ENCODE results near the gene CD40. TPM values are rescaled to one million over a fixed set of nuclear protein-coding genes. Genes with fewer than 3 reads are reported as not detected.

CD40 gene
- total RNA-seq, 3 donors from 2014 or later, result 11.7 to 21.6 (median 17.0) TPM

DNA sequence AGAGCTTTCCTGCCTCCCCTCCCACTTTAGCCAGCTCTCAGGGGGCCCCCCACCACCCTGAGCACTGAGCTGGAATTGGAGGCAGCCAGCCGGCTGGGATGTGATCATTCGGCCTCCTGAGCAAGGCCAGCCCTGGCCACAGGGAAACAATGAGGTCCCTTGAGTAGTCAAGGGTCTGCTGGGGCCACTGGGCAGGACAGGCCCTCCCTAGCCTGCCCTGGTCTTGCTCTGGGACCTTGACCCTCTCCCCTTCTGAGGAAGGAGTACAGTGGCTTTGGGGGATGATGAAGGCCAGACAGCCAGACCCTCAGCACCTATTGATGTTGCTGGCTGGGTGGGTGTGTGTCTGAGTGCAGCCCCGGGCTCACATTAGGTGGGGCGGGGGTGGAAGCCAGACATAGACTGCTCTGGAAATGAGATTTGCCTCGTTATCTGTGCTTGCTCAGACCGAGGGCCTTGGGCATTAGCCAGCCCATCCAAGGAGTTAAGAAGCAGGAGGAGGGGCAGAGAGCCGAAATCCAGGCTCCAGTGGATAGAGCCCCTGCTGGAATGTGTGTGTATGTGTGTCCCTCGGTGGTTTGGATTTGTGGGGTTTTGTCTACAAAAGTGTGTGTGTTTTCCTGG, 21.3 kb downstream of the CD40 start:
- Histone ChIP-seq H3K36me3 (no peaks in the 10 kb centered on the region), H3K9me3 (no peaks in the 10 kb centered on the region), H3K27me3 (peaks cover 0 to 41% of the 10 kb centered on the region in 2 donors), H3K27ac (peak overlapping the region; percentile 36 to 54), H3K4me1 (no peaks in the 10 kb centered on the region), H3K4me3 (no peak overlapping the region)
- DNase-seq (ENCODE audit: low spot score in 2 of 2), result no peak
- intact Hi-C loops (cut with DNase I; ENCODE audit: low total_unique reads), result no loop called here
- TF ChIP-seq, protein P1, sequence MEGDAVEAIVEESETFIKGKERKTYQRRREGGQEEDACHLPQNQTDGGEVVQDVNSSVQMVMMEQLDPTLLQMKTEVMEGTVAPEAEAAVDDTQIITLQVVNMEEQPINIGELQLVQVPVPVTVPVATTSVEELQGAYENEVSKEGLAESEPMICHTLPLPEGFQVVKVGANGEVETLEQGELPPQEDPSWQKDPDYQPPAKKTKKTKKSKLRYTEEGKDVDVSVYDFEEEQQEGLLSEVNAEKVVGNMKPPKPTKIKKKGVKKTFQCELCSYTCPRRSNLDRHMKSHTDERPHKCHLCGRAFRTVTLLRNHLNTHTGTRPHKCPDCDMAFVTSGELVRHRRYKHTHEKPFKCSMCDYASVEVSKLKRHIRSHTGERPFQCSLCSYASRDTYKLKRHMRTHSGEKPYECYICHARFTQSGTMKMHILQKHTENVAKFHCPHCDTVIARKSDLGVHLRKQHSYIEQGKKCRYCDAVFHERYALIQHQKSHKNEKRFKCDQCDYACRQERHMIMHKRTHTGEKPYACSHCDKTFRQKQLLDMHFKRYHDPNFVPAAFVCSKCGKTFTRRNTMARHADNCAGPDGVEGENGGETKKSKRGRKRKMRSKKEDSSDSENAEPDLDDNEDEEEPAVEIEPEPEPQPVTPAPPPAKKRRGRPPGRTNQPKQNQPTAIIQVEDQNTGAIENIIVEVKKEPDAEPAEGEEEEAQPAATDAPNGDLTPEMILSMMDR (IDR thresholded peaks at IDR 0.05), result no peak

DNA sequence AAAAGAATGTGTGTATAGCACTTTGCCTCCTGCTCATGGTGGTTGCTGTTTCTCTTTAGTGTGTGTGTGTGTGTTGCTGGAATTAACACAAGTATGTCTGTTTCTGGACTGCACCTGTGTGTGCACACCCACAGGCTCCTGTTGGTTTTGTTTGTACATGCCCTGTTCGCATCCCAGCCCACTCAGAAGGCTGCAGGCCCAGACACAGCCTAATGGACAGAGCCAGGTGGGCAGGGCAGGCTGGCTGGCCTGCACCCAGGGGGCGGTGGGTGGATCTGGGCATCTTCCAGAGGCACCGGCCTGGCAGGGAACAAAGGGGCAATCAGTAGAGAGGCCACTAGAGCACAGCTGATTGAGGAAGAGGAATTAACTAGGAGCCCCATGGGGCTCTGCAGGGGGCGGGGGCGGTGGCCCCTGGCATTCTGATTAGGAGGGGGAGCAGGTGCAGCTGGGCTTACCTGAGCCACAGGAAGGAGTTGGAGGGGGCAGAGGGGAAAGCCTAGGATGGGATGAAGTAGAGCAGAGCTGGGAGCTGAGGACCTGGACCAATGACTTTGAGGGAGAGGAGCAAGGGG, 21.9 kb downstream of the CD40 start:
- Histone ChIP-seq H3K27me3 (peaks cover 0 to 41% of the 10 kb centered on the region in 2 donors), H3K4me3 (no peak overlapping the region), H3K36me3 (no peaks in the 10 kb centered on the region), H3K4me1 (no peaks in the 10 kb centered on the region), H3K9me3 (no peaks in the 10 kb centered on the region), H3K27ac (peak overlapping the region; percentile 36 to 54)
- TF ChIP-seq POLR2AphosphoS5 (IDR thresholded peaks at IDR 0.05) (no peak), POLR2A (IDR thresholded peaks at IDR 0.05) (no peak)
- TF ChIP-seq, protein P1 (IDR thresholded peaks at IDR 0.05), result no peak
- DNase-seq (ENCODE audit: low spot score in 2 of 2), result peak in 1 of 2 donors; percentile 80
- intact Hi-C loops (cut with DNase I; ENCODE audit: low total_unique reads), result no loop called here

DNA sequence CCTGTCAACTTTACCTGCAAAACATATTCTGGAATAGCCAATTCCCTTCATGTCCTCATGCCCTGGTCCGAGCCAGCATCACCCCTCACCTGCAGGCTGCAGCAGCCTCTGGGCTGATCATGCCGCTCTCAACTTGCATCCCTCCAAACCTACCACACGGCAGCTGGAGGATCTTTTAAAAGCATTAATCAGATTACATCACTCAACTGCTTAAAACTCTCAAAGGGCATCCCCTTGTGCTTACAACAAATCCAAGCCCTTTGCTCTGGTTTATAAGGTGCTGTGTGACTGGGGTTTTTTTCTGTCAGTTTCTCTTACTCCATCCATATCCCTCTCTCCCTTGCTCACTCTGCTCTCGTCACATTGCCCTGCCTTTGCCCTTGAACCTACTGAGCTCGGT, 24.0 kb downstream of the CD40 start:
- intact Hi-C loops (cut with DNase I; ENCODE audit: low total_unique reads), result no loop called here
- Histone ChIP-seq H3K4me1 (no peaks in the 10 kb centered on the region), H3K4me3 (no peak overlapping the region), H3K36me3 (no peaks in the 10 kb centered on the region), H3K9me3 (no peaks in the 10 kb centered on the region), H3K27ac (no peak overlapping the region), H3K27me3 (peaks cover 0 to 41% of the 10 kb centered on the region in 2 donors)
- DNase-seq (ENCODE audit: low spot score in 2 of 2), result no peak
- TF ChIP-seq POLR2AphosphoS5 (IDR thresholded peaks at IDR 0.05), result no peak
- TF ChIP-seq POLR2A (IDR thresholded peaks at IDR 0.05), result no peak
- TF ChIP-seq, protein P1 (IDR thresholded peaks at IDR 0.05), result no peak

DNA sequence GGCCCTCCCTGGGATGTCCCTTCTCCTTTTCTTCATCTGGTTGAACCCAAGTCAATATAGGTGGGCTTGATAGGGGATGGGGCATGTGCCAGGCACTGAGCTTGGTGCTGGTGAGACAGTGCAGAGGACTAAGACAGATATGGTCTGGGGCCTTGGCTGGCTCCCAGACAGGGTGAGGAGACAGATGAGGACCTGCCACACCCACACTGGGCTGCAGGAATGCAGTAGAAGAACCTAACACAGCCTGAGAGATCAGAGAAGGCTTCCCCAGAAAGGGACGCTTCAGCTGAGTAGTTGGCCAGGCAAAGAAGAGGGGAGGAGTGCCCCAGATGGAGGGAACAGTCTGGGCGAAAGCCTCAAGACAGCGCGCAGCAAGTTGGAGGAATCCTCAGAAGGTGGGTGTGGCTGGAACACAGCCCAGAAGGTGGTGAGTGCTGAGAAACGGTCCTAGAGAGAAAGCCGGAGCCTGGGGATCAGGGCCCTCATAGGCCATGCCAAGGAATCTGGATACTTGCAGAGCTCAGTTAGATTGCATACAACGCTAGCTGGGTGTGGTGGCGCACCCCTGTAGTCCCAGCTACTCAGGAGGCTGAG, 26.4 kb downstream of the CD40 start:
- no peaks in the 10 kb centered on the region for H3K36me3 ChIP-seq

More for the DNA sequence above, 26.4 kb downstream of the CD40 start:
- Histone ChIP-seq H3K27me3 (peaks cover 0 to 28% of the 10 kb centered on the region in 2 donors), H3K27ac (no peak overlapping the region), H3K9me3 (no peaks in the 10 kb centered on the region), H3K4me3 (no peak overlapping the region), H3K4me1 (no peaks in the 10 kb centered on the region)
- no peak for DNase-seq (ENCODE audit: low spot score in 2 of 2)
- intact Hi-C loops (cut with DNase I; ENCODE audit: low total_unique reads), result loop anchor here (5.0 kb wide), 1 partner anchor 1608 kb away; no protein-coding TSS in a partner anchor
- TF ChIP-seq, protein P1 (IDR thresholded peaks at IDR 0.05), result no peak
- TF ChIP-seq POLR2AphosphoS5 (IDR thresholded peaks at IDR 0.05) (no peak), POLR2A (IDR thresholded peaks at IDR 0.05) (no peak)

All from breast epithelium (tissue), 4 donors.